Esophagus (tissue), 2 donors: ENCODE measurements around the gene PLP1. TPM values are rescaled to one million over a fixed set of nuclear protein-coding genes. Genes with fewer than 3 reads are reported as not detected.
"Not testable (repeated sequence)": the region's sequence is repeated elsewhere in the genome, so short reads cannot be mapped to it uniquely, and the experiment has no call there.

Experiments
- H3K27ac ChIP-seq, 2 donors: one replicate each; pipeline ENCODE4 v1.5.1; 2013; ENCODE audit warnings: low read depth in 2 of 2, mild to moderate bottlenecking in 2 of 2, inconsistent platforms in 1 of 2, low read length in 1 of 2, moderate library complexity in 1 of 2
- H3K27me3 ChIP-seq, 2 donors: one replicate each; pipeline ENCODE4 v1.6.1; 2013; ENCODE audit warnings: low read length in 2 of 2, control low read depth in 1 of 2, mild to moderate bottlenecking in 1 of 2; ENCODE audit not compliant: insufficient read depth in 2 of 2, control insufficient read depth in 1 of 2
- H3K36me3 ChIP-seq, 2 donors: one replicate each; pipeline ENCODE4 v1.6.1; 2013; ENCODE audit warnings: low read length in 1 of 2; ENCODE audit not compliant: control insufficient read depth in 2 of 2, insufficient read depth in 2 of 2
- H3K4me1 ChIP-seq, 2 donors: one replicate each; pipeline ENCODE4 v1.6.1; 2013; ENCODE audit warnings: low read length in 1 of 2; ENCODE audit not compliant: control insufficient read depth in 2 of 2, insufficient read depth in 2 of 2
- H3K4me3 ChIP-seq, 2 donors: one replicate each; pipeline ENCODE4 v1.5.1; 2013; ENCODE audit warnings: low read length in 2 of 2, mild to moderate bottlenecking in 2 of 2, low read depth in 1 of 2, moderate library complexity in 1 of 2
- H3K9me3 ChIP-seq, 2 donors: one replicate each; pipeline ENCODE4 v1.6.1; 2013; ENCODE audit warnings: mild to moderate bottlenecking in 2 of 2, low read depth in 1 of 2, low read length in 1 of 2, moderate library complexity in 1 of 2; ENCODE audit not compliant: control insufficient read depth in 2 of 2, insufficient read depth in 1 of 2
- WGBS, 2 donors: extraction: QIAGEN DNeasy Blood & Tissue Kit; methylation state at CpG; one replicate each; pipeline ENCODE4 v1.1.7; 2013; 5-methylcytosine and 5-hydroxymethylcytosine counted together
- polyA plus RNA-seq, 2 donors: library from polyadenylated mRNA; stranded (reverse); fragments of 200-250 nt; gene quantifications; one replicate each; pipeline ENCODE4 v1.2.3, GENCODE V29; 2013
- donor health status: healthy with polysubstance abuse.
- donor health status: Bipolar disorder and iron deficiency.

Gene PLP1
- polyA plus RNA-seq, 2 donors = 0.94 to 2.3 TPM

DNA sequence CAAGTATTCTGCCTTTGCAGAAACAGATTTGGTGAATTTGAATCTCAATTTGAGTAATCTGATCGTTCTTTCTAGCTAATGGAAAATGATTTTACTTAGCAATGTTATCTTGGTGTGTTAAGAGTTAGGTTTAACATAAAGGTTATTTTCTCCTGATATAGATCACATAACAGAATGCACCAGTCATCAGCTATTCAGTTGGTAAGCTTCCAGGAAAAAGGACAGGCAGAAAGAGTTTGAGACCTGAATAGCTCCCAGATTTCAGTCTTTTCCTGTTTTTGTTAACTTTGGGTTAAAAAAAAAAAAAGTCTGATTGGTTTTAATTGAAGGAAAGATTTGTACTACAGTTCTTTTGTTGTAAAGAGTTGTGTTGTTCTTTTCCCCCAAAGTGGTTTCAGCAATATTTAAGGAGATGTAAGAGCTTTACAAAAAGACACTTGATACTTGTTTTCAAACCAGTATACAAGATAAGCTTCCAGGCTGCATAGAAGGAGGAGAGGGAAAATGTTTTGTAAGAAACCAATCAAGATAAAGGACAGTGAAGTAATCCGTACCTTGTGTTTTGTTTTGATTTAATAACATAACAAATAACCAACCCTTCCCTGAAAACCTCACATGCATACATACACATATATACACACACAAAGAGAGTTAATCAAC is 15.3 kb downstream of the PLP1 start:
- WGBS, 2 donors = 68 to 81% methylated on average over 2 of the region's 2 CpGs
- no peaks in the 10 kb centered on the region for H3K4me1 ChIP-seq
- peaks cover 0 to 3% of the 10 kb centered on the region in 2 donors for H3K27me3 ChIP-seq
- no peak overlapping the region for H3K4me3 ChIP-seq
- no peak overlapping the region for H3K27ac ChIP-seq
- no peaks in the 10 kb centered on the region for H3K9me3 ChIP-seq
- H3K36me3 ChIP-seq = no peaks in the 10 kb centered on the region

DNA sequence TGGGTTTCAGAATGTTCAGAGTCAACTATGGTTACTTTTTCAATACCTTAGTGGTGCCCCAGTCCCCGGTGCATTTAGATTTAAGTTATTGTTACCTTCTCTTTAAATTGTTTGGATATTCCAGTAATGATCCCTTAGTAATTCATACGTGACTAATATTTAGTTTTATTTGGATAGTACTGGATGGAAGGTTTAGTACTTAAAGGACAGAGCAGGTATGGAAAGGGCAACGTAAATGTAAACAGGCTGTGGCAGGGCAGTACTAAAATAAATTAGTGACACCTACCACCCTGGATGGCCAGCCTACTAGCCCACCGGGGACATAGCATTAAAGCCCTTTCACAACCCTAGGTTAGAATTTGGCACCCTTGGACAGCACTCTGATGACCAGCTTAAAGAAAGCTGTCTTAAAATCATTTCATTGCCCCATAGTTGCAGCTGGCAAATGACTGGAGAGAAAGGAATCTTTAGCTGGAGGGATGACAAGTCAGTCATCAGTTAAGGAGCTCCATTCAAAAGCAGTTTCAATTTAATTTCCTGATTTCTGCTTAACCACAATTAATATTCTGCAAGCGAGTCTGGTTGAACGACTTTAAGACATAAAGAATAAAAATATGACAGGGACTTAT is 16.4 kb downstream of the PLP1 start:
- H3K27me3 ChIP-seq = peaks cover 0 to 3% of the 10 kb centered on the region in 2 donors
- WGBS, 2 donors = 40 to 62% methylated on average over 6 of the region's 6 CpGs
- no peak overlapping the region for H3K4me3 ChIP-seq
- H3K36me3 ChIP-seq = no peaks in the 10 kb centered on the region
- H3K4me1 ChIP-seq = no peaks in the 10 kb centered on the region
- H3K27ac ChIP-seq = no peak overlapping the region
- H3K9me3 ChIP-seq = no peaks in the 10 kb centered on the region

DNA sequence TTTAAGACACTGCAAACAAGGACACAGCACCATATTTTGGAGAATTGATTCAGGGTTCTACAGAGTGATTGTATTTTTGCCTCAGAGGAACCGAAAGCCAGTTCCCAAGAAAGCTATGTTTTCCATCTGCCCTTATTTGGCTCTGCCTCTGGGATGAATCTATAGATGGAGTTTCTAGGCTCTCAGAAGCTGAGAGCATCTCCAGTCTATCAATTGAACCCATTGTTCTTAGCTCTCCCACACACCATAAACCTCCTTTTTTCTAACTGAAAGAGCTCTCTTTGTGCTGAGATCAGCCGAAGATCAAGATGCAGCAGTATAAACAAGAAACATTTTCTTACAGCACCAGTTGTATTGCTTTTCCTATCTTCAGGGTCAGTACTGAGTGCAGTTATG is 16.9 kb downstream of the PLP1 start:
- Histone ChIP-seq H3K27me3 (peaks cover 0 to 3% of the 10 kb centered on the region in 2 donors), H3K4me1 (no peaks in the 10 kb centered on the region), H3K36me3 (no peaks in the 10 kb centered on the region), H3K9me3 (no peaks in the 10 kb centered on the region), H3K4me3 (no peak overlapping the region), H3K27ac (no peak overlapping the region)
- 47 to 58% methylated on average over 2 of the region's 2 CpGs for WGBS, 2 donors

DNA sequence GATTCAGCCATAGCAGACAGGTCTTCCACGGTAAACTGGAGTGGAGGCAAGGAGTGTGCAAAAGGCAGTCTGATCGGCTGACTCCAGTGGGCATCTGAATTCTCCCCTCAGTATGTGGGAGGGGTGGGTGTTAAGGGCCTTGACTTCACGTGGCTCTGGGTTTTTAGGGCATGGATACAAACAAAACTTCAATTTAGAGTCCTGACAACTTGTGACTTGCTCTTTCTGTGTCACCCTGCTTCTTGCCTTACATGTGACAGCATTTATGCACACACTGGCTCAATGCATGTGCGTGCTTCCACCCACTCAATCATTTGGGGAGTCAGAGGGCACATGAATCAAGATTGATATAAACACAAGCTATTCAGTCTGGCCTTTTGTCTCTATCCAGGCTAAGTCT is 17.5 kb downstream of the PLP1 start:
- Histone ChIP-seq H3K36me3 (no peaks in the 10 kb centered on the region), H3K27ac (no peak overlapping the region), H3K27me3 (peaks cover 0 to 2% of the 10 kb centered on the region in 2 donors), H3K4me1 (no peaks in the 10 kb centered on the region), H3K9me3 (no peaks in the 10 kb centered on the region), H3K4me3 (no peak overlapping the region)
- WGBS, 2 donors = 59 to 73% methylated on average over 4 of the region's 4 CpGs

DNA sequence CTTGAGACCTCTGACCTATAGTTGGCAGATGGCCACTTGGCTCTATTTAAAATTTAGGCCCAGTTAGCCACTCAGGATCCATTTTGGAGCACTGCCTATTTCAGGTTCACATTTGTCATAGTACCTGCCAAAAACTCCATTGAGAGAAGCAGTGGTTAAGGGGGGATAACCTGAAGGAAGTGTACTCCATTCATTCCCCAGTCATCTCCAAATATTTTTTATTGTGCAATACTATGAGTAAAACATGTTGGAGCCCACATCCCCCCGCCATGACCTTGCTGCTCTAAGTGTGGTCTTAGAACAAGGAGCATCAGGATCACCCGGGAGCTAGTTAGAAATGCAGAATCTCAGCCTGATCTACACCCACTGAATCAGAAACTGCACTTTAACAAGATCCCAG is 21.1 kb downstream of the PLP1 start:
- H3K27me3 ChIP-seq = peaks cover 0 to 2% of the 10 kb centered on the region in 2 donors

DNA sequence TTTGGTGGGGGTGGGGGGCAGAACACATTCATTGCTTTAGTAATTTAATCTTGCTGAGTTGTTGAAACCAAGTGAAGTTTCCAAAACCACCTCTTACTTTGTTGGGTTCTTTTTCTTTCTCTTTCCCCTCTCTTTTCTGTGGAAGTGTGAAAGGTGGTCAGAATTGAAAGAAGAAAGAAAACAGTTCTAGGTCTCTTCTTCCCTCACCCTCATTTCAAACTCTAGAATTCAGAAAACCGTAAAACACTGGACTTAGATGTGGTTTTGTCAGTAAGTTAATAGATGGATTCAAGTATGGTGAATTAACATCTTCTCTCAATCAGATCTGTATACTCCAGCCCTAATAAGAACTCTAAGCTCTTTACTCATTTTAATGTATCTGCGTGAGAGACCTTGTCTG is 23.7 kb downstream of the PLP1 start:
- no peak overlapping the region for H3K27ac ChIP-seq
- no peaks in the 10 kb centered on the region for H3K36me3 ChIP-seq
- H3K4me3 ChIP-seq = no peak overlapping the region
- H3K4me1 ChIP-seq = no peaks in the 10 kb centered on the region
- no peaks in the 10 kb centered on the region for H3K9me3 ChIP-seq
- WGBS, 2 donors = 62 to 91% methylated on average over 2 of the region's 2 CpGs
- peaks cover 0 to 2% of the 10 kb centered on the region in 2 donors for H3K27me3 ChIP-seq

More for the DNA sequence above, 21.1 kb downstream of the PLP1 start:
- H3K27ac ChIP-seq = no peak overlapping the region
- no peaks in the 10 kb centered on the region for H3K36me3 ChIP-seq
- no peaks in the 10 kb centered on the region for H3K9me3 ChIP-seq
- WGBS, 2 donors = 79 to 80% methylated on average over 2 of the region's 2 CpGs
- H3K4me1 ChIP-seq = no peaks in the 10 kb centered on the region
- no peak overlapping the region for H3K4me3 ChIP-seq

DNA sequence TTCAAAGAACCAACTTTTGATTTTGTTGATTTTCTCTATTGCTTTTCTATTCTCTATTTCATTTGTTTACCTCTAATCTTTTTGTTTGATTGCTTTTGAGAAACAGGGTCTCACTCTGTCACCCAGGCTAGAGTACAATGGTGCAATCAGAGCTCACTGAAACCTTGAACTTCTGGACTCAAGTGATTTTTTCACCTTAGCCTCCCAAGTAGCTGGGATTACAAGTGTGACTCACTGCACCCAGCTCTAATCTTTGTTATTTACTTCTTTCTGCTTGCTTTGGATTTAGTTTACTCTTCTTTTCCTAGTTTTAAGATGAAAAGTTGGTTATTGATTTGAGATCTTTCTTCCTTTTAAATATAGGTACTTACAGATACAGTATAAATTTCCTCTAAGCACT is 29.2 kb downstream of the PLP1 start:
- Histone ChIP-seq H3K4me1 (no peaks in the 10 kb centered on the region), H3K36me3 (no peaks in the 10 kb centered on the region), H3K27ac (no peak overlapping the region), H3K9me3 (no peaks in the 10 kb centered on the region), H3K27me3 (peaks cover 0 to 7% of the 10 kb centered on the region in 2 donors), H3K4me3 (no peak overlapping the region)

DNA sequence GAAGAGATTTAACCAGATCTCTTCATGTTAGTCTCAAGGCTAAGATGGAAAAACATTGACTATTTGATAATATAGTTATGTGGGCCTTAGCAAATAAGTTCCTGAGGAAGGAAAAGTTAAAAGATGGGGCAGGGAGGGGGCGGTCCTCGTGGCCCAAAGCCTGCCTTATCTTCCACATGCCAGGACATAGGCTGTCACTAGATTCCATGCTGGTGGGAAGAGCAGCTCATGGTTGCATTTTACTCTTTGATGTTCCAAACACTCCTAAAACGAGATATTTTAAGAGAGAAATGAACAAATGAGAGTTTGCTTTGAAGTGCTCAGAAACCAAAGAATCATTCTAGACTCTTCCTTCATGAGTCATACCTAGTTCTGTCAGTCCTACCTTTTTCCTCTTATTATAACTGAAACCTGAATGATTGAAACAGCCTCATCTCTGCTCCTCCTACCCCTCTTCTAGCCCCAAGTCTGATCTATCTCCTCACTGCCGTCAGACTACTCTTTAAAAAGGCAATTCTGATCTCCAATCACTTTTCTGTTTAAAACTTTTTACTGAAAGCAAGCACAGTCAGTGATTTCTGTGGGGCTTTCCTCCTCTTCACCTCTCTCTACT is 30.3 kb downstream of the PLP1 start:
- Histone ChIP-seq H3K27me3 (peaks cover 0 to 7% of the 10 kb centered on the region in 2 donors), H3K4me1 (no peaks in the 10 kb centered on the region)
- 57 to 69% methylated on average over 4 of the region's 4 CpGs for WGBS, 2 donors

DNA sequence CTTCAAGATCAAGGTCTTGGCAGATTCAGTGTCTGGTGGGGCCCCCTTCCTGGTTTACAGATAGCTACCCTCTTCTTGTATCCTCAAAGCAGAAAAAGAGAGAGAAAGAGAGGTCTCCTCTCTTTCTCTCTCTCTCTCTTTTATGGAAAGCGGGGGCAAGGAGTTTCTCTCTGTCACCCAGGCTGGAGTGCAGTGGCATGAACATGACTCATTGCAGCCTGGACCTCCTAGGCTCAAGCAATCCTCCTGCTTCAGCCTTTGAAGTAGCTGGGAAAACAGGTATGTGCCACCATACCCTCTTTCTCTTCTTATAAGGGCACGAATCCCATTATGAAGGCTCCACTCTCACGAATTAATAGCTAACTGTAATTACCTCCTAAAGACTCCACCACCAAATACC is 35.2 kb downstream of the PLP1 start:
- Histone ChIP-seq H3K4me3 (no peak overlapping the region), H3K27ac (no peak overlapping the region), H3K9me3 (no peaks in the 10 kb centered on the region), H3K4me1 (no peaks in the 10 kb centered on the region), H3K36me3 (no peaks in the 10 kb centered on the region), H3K27me3 (peaks cover 0 to 9% of the 10 kb centered on the region in 2 donors)
- WGBS, 2 donors = 78 to 92% methylated on average over 3 of the region's 3 CpGs

More for the DNA sequence above, 30.3 kb downstream of the PLP1 start:
- H3K4me3 ChIP-seq = no peak overlapping the region
- H3K36me3 ChIP-seq = no peaks in the 10 kb centered on the region
- no peaks in the 10 kb centered on the region for H3K9me3 ChIP-seq
- no peak overlapping the region for H3K27ac ChIP-seq

DNA sequence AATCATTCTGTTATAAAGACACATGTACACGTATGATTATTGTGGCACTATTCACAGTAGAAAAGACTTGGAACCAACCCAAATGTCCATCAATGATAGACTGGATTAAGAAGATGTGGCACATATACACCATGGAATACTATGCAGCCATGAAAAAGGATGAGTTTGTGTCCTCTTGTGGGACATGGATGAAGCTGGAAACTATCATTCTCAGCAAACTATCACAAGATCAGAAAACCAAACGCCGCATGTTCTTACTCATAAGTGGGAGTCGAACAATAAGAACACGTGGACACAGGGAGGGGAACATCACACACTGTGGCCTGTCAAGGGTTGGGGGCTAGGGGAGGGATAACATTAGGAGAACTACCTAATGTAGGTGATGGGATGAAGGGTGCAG is 40.5 kb downstream of the PLP1 start:
- not testable (repeated sequence) for H3K36me3 ChIP-seq, H3K27ac ChIP-seq, H3K9me3 ChIP-seq, H3K4me3 ChIP-seq, H3K27me3 ChIP-seq, H3K4me1 ChIP-seq
- WGBS, 2 donors = 42 to 51% methylated on average over 5 of the region's 5 CpGs
